RPMI8226 (cell line): ENCODE results near the gene RBBP6.
"Not testable (repeated sequence)": the region's sequence is repeated elsewhere in the genome, so short reads cannot be mapped to it uniquely, and the experiment has no call there.

Source experiments
- DNase-seq: peaks from one replicate; pipeline ENCODE4 v3.0.0-alpha.2; 2015

Gene RBBP6, protein sequence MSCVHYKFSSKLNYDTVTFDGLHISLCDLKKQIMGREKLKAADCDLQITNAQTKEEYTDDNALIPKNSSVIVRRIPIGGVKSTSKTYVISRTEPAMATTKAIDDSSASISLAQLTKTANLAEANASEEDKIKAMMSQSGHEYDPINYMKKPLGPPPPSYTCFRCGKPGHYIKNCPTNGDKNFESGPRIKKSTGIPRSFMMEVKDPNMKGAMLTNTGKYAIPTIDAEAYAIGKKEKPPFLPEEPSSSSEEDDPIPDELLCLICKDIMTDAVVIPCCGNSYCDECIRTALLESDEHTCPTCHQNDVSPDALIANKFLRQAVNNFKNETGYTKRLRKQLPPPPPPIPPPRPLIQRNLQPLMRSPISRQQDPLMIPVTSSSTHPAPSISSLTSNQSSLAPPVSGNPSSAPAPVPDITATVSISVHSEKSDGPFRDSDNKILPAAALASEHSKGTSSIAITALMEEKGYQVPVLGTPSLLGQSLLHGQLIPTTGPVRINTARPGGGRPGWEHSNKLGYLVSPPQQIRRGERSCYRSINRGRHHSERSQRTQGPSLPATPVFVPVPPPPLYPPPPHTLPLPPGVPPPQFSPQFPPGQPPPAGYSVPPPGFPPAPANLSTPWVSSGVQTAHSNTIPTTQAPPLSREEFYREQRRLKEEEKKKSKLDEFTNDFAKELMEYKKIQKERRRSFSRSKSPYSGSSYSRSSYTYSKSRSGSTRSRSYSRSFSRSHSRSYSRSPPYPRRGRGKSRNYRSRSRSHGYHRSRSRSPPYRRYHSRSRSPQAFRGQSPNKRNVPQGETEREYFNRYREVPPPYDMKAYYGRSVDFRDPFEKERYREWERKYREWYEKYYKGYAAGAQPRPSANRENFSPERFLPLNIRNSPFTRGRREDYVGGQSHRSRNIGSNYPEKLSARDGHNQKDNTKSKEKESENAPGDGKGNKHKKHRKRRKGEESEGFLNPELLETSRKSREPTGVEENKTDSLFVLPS (N-terminal part only)

GRCh38 chr16:24539295-24539849, at the start of gene RBBP6:
Gene RBBP6, plus strand, starts transcription at chr16:24539566. Its CDS starts 1,061 bp downstream, at chr16:24540627.
- DNase-seq = peak; percentile 98

DNA sequence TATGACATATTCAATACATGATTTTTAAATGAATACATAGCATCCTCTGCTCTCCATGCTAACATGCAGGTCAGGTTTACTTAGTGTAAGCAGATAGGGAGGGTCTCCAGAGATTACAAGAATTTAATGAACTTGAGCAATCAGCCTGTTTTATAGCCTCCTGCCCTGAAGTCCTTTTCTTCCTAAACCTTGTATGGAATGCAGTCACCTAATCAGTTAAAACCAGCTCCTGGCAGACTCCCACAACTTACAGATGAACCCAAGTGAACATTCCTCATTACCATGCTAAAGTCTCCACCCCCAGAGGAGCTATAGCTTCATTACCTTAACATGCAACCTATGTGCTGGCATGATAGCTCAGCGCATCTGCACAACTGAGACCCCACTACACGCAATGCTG, 48.5 kb upstream of the RBBP6 start:
- no peak for DNase-seq

DNA sequence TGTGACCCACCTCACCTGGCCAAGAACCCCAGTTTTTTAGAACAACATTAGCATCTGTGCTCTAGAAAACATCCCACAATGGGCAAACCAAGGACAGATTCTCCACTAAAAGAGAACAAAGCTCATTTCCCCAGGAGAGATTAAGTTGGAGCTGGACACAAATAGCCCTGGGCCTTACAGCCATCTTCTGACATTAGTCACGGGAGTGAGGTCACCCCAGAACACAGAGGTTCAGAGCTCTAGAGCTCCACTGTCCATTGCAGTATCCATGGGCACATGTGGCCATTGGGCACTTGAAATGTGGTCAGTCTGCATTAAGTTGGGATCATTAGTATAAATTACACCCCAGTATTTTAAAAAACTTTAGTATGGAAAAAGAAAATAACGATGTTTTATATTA, 47.6 kb upstream of the RBBP6 start:
- DNase-seq = no peak

GRCh38 chr16:24493821-24494220, 45.5 kb upstream of the RBBP6 start:
- no peak for DNase-seq

- not testable (repeated sequence) for DNase-seq
These were observed 44.2 kb upstream of the RBBP6 start for GRCh38 chr16:24495207-24495606.

DNA sequence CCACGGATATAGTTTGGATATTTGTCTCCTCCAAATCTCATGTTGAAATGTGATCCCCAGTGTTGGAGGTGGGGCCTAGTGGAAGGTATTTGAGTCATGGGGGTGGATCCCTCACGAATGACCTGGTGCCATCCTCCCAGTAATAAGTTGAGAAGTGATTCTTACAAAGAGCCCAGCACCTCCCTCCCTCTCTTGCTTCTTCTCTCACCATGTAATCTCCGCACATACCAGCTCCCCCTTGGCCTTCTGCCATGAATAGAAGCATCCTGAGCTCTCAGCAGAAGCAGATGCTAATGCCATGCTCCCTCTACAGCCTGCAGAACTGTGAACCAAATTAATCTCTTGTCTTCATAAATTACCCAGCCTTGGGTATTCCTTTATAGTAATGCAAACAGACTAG, 41.9 kb upstream of the RBBP6 start:
- DNase-seq = no peak

DNA sequence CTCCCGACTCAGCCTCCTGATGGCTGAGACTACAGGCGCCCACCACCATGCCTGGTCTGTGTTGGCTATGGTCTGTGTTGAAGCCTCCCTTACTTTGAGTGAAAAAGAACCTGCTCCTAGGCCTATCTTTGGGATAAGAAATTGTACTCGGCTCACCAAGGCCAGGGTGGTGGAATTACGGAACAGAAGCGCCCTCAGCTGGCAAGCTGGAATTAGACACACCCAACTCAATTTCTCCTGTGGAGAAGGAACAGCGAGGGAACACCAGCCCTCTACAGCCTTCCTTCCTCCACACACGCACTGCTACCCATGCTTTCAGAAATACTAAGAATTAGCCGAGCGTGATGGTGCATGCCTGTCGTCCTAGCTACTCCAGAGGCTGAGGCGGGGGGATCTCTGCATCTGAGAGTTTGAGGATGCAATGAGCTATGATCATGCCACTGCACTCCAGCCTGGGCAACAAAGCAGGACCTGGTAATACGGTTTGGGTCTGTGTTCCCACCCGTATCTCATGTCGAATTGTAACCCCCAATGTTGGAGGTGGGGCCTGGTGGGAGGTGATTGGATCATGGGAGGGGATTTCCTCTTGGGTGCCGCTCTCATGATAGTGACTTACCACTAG, 40.1 kb upstream of the RBBP6 start:
- DNase-seq = peak; percentile 53

- peak; percentile 77 for DNase-seq
These were observed 34.7 kb upstream of the RBBP6 start for GRCh38 chr16:24504472-24505345.

DNA sequence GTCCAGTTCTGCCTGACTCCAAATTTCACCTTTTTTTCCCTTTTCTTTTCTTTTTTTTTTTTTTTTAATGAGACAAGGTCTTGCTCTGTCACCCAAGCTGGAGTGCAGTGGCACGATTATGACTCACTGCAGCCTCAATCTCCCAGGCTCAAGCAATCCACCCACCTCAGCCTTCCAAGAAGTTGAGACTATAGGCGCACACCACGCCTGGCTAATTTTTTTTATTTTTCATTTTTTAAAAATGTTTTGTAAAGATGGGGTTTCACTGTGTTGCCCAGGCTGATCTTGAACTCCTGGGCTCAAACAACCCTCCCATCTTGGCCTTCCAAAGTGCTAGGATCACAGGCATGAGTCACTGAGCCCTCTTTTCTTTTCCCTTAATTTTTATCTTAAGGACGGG, 33.4 kb upstream of the RBBP6 start:
- DNase-seq = no peak

GRCh38 chr16:24507959-24508480, 31.3 kb upstream of the RBBP6 start:
- DNase-seq = no peak

DNA sequence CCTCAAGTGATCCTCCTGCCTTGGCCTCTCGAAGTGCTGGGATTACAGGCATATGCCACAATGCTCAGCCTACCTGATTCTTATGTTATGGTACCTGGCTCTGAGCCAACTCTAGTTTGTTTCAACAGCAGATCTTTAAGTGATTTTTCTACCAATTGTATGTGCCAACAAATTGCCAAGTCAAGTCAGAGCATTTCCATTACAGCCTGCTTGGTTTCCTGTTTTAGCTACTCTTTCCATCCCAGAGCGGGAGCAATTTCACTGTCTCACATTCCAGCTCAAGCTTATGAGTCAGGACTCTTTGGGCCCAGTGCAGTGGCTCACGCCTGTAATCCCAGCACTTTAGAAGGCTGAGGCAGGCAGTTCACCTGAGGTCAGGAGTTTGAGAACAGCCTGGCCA, 30.8 kb upstream of the RBBP6 start:
- peak; percentile 15 for DNase-seq

DNA sequence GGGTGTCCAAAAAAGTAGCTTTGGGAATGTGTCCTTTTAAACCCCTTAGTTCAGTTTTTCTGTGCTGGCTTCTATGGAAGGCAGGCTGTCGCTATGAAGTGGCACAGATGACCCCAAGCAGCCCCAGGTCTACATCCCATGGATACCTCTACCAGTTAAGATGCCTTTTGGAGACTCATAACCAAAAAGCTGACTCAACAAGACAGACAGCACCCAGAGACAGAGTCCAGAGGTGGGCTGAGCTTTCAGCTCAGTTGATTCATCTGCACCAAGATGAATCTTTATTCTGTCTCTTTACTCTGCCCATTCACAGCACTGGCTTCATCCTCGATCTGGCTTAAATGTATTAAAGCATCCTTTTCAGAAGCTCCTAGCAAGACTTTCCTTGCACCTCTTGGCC, 29.8 kb upstream of the RBBP6 start:
- DNase-seq = no peak

DNA sequence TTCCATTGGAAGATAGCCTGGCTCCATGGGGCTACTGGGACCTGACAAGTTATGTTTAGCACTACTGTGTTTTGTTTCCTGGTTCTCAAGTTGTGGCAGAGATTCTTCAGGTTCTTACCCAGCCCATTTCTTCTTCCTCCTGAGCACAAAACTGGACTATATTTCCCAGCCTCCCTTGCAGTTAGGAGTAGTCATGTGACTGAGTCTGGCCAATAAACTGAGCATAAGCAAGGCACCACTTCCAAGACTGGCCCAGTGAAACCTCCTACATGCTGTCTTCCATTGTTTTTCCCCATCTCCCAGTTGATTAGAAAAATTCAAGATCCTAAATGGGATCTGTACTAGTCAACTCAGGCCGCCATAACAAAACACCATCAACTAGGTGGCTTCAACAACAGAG, 28.2 kb upstream of the RBBP6 start:
- DNase-seq = peak; percentile 21

- peak; percentile 43 for DNase-seq
These were observed 27.6 kb upstream of the RBBP6 start for GRCh38 chr16:24511792-24512191.

- no peak for DNase-seq
These were observed 25.3 kb upstream of the RBBP6 start for GRCh38 chr16:24514096-24514495.

DNA sequence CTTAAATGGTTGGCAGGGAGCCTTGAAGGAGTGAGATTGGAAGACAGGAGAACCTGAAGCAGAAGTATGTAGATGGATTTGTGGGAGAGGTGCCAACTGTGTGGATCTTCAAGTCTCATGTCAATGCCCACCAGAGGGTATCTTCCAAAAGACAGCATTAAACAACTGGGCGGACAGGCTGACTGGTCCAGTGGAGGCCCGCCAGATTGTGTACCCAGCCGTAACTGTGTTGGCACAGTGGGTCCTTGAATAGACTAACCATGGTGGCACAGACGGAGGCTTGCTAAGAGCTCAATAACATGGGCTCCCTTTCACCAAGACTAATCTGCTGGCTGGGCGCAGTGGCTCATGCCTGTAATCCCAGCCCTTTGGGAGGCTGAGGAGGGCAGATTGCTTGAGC, 24.2 kb upstream of the RBBP6 start:
- no peak for DNase-seq

DNA sequence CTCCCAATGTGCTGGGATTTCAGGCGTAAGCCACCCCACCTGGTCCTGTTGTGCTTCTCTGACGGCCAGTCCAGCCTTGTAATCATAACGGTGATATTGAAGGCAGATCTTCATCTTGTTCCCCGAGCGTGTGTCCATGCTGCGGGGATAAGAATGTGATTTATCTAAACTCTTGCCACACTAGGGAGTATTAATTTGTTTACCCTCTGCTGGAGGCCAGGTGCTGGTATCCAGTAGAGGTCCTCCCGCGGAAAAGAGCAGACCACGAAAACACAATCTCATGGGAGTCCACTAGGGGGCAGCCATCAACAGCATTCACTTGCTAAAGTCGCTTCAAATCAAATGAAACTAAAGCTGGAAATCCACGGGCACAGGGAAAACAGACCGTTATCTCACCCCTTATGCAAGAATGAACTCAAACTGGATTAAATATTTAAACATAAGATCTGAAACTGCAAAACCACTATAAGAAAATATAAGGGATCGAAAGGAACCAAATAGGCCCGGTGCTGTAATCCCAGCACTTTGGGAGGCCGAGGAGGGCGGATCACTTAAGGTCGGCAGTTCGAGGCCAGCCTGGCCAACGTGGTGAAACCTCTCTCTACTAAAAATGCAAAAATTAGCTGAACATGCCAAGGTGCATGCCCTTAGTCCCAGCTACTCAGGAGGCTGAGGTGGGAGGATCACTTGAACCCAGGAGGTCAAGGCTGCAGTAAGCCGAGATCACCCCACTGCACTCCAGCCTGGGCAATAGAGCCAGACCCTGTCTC, 22.3 kb upstream of the RBBP6 start:
- DNase-seq = peak; percentile 88

DNA sequence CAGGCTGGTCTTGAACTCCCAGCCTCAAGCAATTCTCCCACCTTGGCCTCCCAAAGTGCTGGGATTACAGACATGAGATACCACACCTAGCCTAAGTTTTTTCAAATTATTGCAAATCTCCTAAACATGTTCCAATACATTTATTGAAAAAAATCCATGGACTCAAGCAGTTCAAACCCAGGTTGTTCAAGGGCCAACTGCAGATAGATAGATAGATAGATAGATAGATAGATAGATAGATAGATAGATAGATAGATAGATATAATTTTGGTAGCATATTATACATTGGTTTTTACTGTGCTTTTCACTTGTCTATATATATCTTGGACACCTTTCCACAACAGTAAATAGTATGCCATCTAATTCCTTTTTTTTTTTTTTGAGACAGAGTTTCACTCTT, 20.9 kb upstream of the RBBP6 start:
- no peak for DNase-seq

- no peak for DNase-seq
These were observed 18.4 kb upstream of the RBBP6 start for GRCh38 chr16:24520983-24521382.

GRCh38 chr16:24522751-24523150, 16.6 kb upstream of the RBBP6 start:
- DNase-seq = no peak

DNA sequence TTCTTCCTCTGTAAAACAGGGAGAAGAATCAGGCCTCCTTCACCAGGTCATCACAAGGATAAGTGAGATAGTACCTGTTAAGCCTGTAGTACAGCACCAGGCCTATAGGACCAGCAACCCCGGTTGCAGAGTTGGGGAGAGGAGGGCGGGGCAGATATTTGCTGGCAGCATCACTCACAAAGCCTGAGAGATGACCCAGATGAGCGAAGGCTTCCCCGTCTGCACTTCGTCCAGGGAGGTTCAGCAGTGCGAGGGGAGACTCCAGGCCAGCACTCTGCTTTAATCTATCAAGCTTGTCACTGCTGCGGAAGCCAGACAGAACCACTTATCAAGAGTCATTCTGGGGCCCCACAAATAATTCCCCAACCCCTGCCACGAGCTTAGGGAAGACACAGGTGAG, 15.8 kb upstream of the RBBP6 start:
- no peak for DNase-seq
